GM08714 (cell line): Measurements from ENCODE around the gene L3HYPDH.

Source experiments
- H3K4me3 ChIP-seq: fragments of 200-500 bp; sonication (Bioruptor generic); 2 replicates; pipeline ENCODE4 v1.5.1; 2014; ENCODE audit warnings: mild to moderate bottlenecking, low read length, inconsistent platforms
- ZNF274 ChIP-seq: IDR thresholded peaks from 2 replicates; pipeline ENCODE4 v1.6.1; 2012; ENCODE audit warnings: mild to moderate bottlenecking, low read depth, low read length

L3HYPDH gene

GRCh38 chr14:59424341-59425071 is 59.7 kb downstream of the L3HYPDH start:
- no peak for TF ChIP-seq ZNF274

More at GRCh38 chr14:59424341-59425071, 59.7 kb downstream of the L3HYPDH start:
- H3K4me3 ChIP-seq: no peak overlapping the region
